Upper lobe of left lung (tissue), 4 donors: Measurements from ENCODE around the gene C4BPB.

Source experiments
- CTCF ChIP-seq, 6 experiments: fragments of 450-650 bp in 4 of 6; fragments of 200-600 bp in 2 of 6; sonication (generic) in 2 of 6; IDR thresholded peaks; one replicate each; pipeline ENCODE4 v1.5.1; 2016 to 2019; ENCODE audit warnings: antibody characterized with exemption in 6 of 6
- EP300 ChIP-seq, 4 donors: sonication (generic); formaldehyde crosslinking; IDR thresholded peaks; one replicate each; pipeline ENCODE4 v1.5.1; 2017; ENCODE audit warnings: antibody characterized with exemption in 4 of 4, control low read depth in 2 of 4
- POLR2AphosphoS5 ChIP-seq, 2 donors: sonication (generic); formaldehyde crosslinking; IDR thresholded peaks; one replicate each; pipeline ENCODE4 v1.5.1; 2017; ENCODE audit warnings: antibody characterized with exemption in 2 of 2

GRCh38 chr1:207079706-207080241 is 8.9 kb upstream of the C4BPB start:
- TF ChIP-seq CTCF (IDR thresholded peaks at IDR 0.05) (no peak), POLR2AphosphoS5 (IDR thresholded peaks at IDR 0.05) (no peak), EP300 (IDR thresholded peaks at IDR 0.05) (no peak)
